Islet of Langerhans (tissue), 1 donor: ENCODE results near the gene ZNF497.

Experiments
- FAIRE-seq: peaks from one replicate; lab custom pipeline; 2011; peaks lifted over from hg19 to GRCh38; lab: Jason Lieb, UNC

ZNF497 gene

GRCh38 chr19:58305932-58306323 is 56.6 kb downstream of the ZNF497 start:
- FAIRE-seq: no peak

- no peak for FAIRE-seq
Observed at GRCh38 chr19:58305065-58305931, 57.3 kb downstream of the ZNF497 start, which contains the start of gene ERVK3-1. ERVK3-1 (plus strand) TSS chr19:58305377; CDS start chr19:58312169, 6,792 bp downstream.

- peak; percentile 53 for FAIRE-seq
Observed at GRCh38 chr19:58304748-58305064, 57.8 kb downstream of the ZNF497 start.
